DMS79 (cell line): Measurements from ENCODE around the gene HCRT.

Experiments
- DNase-seq: peaks from one replicate; lab custom pipeline; 2025; lab: John Stamatoyannopoulos, UW

Gene HCRT

DNA sequence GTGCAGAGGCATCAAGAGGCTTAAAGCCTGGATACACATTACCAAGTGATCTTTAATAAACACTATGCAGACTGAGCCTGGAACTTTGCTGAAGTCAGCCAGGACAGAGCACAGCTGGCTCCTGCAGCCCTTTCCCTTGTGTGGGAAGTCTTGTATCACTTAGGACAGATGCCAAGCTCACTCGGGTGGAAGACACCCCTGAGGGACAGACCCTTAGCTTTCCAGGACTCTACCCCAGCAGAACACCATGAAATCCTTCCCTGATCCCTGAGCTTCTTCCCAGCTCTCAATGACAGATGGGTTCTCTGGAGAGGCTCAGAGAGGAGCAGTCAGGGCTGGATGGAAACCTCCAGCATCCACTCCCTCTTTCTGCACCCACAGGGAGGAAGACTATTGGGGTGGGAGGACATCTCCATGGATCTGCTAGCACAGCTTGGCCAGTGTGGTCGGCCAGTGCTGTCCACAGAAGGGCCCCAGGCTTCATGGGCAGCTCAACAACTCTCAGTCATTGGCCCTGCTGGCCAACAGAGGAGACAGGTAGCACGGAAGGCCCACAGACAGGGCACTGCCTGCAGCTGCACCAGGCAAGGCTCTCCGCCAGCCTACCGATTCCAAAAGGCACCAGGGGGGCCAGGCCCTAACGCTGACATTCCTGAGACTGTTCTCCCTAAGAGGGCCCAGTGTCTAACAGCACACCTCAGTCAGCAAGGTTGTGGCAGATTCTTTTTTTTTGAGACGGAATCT is 46.3 kb downstream of the HCRT start:
- DNase-seq: no peak

DNA sequence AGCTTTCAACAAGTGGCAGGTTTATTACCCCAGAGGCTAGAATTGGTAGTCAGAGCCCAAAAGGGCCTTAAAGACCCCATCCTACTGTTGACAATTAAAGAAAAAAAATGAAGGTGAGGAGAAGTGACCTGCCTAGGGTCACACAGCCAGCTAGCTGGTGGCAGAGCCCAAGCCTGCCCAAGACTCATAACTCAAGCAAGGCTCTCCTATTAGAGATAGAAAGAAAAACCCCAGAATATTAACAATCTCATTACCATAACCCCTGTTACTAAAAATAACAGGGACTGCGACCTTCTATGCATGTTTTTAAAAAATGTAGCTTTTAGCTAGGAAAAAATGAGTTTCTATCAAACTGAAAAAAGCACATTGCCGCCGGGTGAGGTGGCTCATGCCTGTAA is 48.6 kb downstream of the HCRT start:
- no peak for DNase-seq

DNA sequence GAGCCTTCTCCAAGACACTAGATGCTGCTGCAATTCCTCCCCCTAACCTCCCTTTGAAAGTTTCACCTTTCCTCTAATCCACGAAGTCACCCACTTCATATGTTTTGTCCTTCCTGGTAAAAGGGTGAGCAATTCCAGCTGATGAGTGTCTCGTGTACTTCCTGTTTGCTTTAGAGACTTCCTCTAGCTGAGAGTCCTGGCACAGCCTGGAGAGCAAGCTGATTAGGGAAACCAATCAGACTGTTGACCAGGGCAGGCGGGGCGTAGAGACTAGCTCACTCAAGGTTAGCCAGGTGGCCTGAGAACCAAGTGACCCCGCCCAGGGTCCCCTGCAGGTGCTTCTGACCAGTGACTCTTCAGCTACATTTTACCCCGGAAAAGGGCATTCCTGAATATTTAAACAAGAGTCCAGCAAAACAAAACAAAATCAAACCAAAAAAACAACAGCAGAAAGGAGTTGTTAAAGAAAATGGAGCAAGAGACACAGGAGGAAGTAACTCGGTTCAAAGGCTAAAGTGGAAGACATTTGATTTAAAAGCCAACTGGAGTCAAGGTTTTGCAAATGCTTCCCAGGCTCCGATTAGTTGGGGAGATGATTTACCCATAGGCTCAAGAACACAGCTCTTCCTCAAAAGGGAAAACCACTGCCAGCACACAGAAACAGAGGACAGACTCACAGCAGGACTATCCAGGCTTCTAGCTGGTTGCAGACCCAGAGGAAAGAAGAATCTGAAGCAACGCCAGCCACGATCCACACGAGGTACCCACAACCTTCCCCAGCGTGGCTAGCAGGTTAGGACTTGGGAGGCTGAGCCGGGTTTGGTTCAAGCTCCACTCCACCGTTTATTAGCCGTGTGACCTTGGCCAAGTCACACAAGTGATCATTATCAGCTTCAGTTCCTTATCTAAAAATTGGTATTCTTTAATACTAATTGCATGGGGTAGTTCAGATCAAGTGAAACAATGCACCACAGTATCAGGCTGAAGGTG is 49.3 kb downstream of the HCRT start:
- no peak for DNase-seq

DNA sequence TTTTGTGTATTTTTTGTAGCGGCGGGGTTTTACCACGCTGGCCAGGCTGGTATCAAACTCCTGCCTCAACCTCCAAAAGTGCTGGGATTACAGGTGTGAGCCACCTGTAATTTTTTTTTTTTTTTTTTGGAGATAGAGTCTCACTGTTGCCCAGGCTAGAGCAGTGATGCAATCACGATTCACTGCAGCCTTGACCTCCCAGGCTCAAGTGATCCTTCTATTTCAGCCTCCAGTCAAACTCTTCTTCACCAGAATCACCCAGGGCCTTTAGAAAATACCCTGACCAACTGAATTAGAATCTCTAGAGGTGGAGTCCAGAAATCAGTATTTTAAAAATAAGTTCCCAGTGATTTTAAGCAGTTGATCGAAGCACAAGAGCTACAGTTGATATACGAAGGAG is 50.1 kb downstream of the HCRT start:
- no peak for DNase-seq
